Mucosa of descending colon (tissue), 3 donors: ENCODE data around the gene ABCB10. TPM values are rescaled to one million over a fixed set of nuclear protein-coding genes. Genes with fewer than 3 reads are reported as not detected.

Experiments used
- ATAC-seq: fragments of 200-7000 bp; cut with Tn5 transposase; one replicate; pipeline ENCODE4 v1.9.1; 2020; ENCODE audit warnings: mild to moderate bottlenecking, moderate library complexity
- DNase-seq, 3 donors: peaks; one replicate each; pipeline ENCODE4 v3.0.0-alpha.2; 2020
- H3K36me3 ChIP-seq: fragments of 200-600 bp; one replicate; pipeline ENCODE4 v1.8.0; 2021; ENCODE audit warnings: low read depth, mild to moderate bottlenecking
- H3K4me1 ChIP-seq: fragments of 200-600 bp; one replicate; pipeline ENCODE4 v1.8.0; 2021; ENCODE audit warnings: low read depth, mild to moderate bottlenecking
- H3K4me3 ChIP-seq: fragments of 200-600 bp; one replicate; pipeline ENCODE4 v1.8.0; 2021; ENCODE audit warnings: mild to moderate bottlenecking
- H3K9me3 ChIP-seq: fragments of 200-600 bp; one replicate; pipeline ENCODE4 v1.8.0; 2021; ENCODE audit warnings: mild to moderate bottlenecking
- CTCF ChIP-seq: fragments of 200-600 bp; IDR thresholded peaks from one replicate; pipeline ENCODE4 v1.8.0; 2022; ENCODE audit warnings: antibody characterized with exemption, mild to moderate bottlenecking
- intact Hi-C, 2 donors: fragments of 100-400 bp; cut with DNase I in 1 of 2; cut with micrococcal nuclease in 1 of 2; formaldehyde crosslinking; loops; one replicate each; pipeline versions ENCODE4 v1.11.0 to v1.11.1; 2022; cut with DNase I, micrococcal nuclease
- total RNA-seq, 3 donors: library from RNA; stranded (reverse); fragmentation: NEBNext Ultra II Directional in 2 of 3; extraction: Animal tissue kit (Norgen Biotek cat#: 25700) in 2 of 3; gene quantifications; one replicate each; pipeline versions ENCODE4 v1.2.1 to v1.2.4, GENCODE V29; 2021 to 2023
- donor health status: DM: no; HTN: no; CAD: no; lungs with moderate emphysema.
- donor health status: DM: no; HTN: no; CAD: no.
- donor health status: DM: no; HTN: yes; CAD: no.

Gene ABCB10
- total RNA-seq, 3 donors from 2014 or later, result 19.6 to 25.9 (median 22.3) TPM

DNA sequence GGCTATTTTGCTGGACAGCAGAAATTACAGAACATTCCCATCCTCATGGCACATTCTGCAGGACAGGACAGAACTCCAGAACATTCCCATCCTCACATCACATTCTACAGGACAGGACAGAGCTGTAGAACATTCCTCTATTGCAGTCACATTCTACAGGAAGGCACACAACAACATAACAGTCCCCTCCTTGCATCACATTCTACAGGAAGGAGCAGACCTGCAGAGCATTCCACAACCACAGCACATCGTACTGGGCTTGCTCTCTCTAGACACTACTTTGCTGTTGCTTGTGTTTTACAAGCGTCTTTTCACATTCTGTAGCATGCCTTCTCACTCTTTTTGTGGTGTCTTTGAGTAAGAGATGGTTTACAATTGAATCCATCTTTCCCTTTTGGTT is 26.8 kb upstream of the ABCB10 start:
- TF ChIP-seq CTCF, result no peak
- no peak for DNase-seq
- intact Hi-C loops, result no loop called here

GRCh38 chr1:229582715-229583114 is 24.2 kb upstream of the ABCB10 start:
- ATAC-seq (no peak), DNase-seq (no peak)
- no peak for TF ChIP-seq CTCF
- Histone ChIP-seq H3K4me3 (no peak overlapping the region), H3K9me3 (no peaks in the 10 kb centered on the region), H3K36me3 (no peaks in the 10 kb centered on the region), H3K4me1 (peaks cover 8% of the 10 kb centered on the region)
- intact Hi-C loops, result no loop called here

More for the DNA sequence above, 26.8 kb upstream of the ABCB10 start:
- H3K4me3 ChIP-seq, result no peak overlapping the region
- no peaks in the 10 kb centered on the region for H3K4me1 ChIP-seq
- no peaks in the 10 kb centered on the region for H3K36me3 ChIP-seq
- no peak for ATAC-seq
- no peaks in the 10 kb centered on the region for H3K9me3 ChIP-seq

DNA sequence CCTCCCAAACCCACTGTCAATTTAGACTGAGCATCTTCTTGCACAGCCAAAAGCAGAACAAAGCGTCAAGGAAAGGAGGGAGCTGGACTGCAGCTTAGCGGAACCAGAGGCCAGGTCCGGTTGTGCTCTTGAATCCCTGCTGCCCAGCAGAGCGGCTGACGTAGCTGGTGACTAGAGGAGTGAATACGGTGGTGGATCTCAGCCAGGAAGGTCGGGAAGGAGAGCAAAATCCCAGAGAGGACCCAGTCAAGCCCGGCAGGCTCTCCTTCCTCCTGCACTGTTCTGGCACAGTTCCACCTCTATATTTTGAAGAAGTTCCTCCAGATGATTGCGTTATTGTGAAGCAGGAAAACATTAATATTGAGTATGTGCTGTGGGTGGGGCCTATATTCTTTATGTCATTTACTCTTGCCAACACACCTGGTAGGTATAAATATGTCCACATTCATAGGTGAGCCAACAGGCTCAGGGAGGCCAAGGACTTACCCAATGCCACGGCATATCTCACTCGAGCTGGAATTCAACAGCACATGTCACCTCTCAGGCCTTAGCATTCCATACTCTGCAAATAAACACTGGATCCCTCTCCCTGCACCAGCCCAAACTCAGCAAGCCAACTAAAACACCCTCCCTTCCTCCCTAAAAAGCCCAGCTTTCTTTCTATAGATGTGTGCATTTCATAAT is 23.6 kb upstream of the ABCB10 start:
- peak; percentile 55 for ATAC-seq
- intact Hi-C loops, result no loop called here
- Histone ChIP-seq H3K36me3 (no peaks in the 10 kb centered on the region), H3K4me1 (peaks cover 8% of the 10 kb centered on the region), H3K9me3 (no peaks in the 10 kb centered on the region), H3K4me3 (no peak overlapping the region)
- no peak for TF ChIP-seq CTCF
- no peak for DNase-seq

DNA sequence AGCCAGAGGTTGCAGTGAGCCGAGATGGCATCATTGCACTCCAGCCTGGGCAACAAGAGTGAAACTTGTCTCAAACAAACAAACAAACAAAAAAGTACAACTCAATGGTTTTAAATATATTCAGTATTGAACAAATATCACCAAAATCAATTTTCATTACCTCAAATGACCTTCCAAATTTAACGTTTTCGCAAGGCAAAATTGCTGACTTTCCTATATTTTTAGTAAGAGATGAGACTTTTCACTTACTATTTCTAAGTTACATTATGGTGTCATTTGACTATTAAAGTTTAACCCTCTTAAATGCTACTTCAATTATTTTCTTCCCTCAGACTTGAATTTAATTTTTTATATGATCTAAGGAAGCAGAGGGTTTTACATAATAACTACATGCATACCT is 23.0 kb upstream of the ABCB10 start:
- Histone ChIP-seq H3K4me1 (peaks cover 8% of the 10 kb centered on the region), H3K4me3 (no peak overlapping the region), H3K9me3 (no peaks in the 10 kb centered on the region), H3K36me3 (no peaks in the 10 kb centered on the region)
- no peak for TF ChIP-seq CTCF
- intact Hi-C loops, result no loop called here
- ATAC-seq (no peak), DNase-seq (no peak)

DNA sequence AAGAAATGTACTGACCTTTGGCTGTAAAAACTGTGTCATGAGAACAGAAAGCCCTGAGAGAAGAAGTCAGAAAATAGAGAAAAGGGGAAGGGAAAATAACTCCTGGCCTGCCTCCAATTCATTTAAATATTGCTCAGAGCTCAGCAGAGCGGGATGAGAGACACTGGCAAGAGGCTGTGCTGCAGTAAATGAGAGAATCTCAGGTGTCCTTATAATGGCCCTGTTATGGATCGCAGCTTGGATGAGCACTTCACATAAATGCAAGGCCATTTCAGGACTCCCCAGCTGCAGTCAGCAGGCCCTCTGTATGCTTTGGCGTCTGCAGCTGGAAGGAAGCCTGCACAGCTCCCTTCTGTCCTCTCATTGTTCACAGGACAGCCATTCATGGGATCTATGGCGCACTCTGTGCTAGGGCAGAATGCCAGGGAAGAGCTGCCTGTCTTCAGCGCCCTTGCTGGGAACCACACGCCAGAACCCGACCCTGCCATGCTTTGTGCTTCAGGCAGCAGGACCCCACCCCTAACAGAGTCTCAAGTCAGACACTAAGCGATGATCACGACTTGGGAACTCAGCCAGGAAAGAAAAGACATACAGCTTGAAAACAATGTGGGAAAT is 20.7 kb upstream of the ABCB10 start:
- no peak overlapping the region for H3K4me3 ChIP-seq
- TF ChIP-seq CTCF, result no peak
- ATAC-seq (peak; percentile 76), DNase-seq (peak in 2 of 3 donors; percentile 47 to 50)
- no peaks in the 10 kb centered on the region for H3K9me3 ChIP-seq
- intact Hi-C loops, result no loop called here
- peaks cover 8% of the 10 kb centered on the region for H3K4me1 ChIP-seq
- no peaks in the 10 kb centered on the region for H3K36me3 ChIP-seq
